DMS 273 (cell line): Measurements from ENCODE around the gene ERI3.
A peak's percentile ranks its signal among the peaks of the same experiment; 100 is the strongest.

ENCODE experiments used
- DNase-seq: peaks from one replicate; lab custom pipeline; 2025; ENCODE audit not compliant: unreplicated experiment; lab: John Stamatoyannopoulos, UW

Gene ERI3

GRCh38 chr1:44239961-44240371 is 115.1 kb downstream of the ERI3 start:
- DNase-seq: no peak

GRCh38 chr1:44239331-44239960 is 115.6 kb downstream of the ERI3 start:
- DNase-seq: peak; percentile 30

- no peak for DNase-seq
Observed at GRCh38 chr1:44238660-44239059, 116.4 kb downstream of the ERI3 start.

GRCh38 chr1:44237721-44238457 is 117.2 kb downstream of the ERI3 start:
- no peak for DNase-seq

GRCh38 chr1:44236490-44237272 is 118.4 kb downstream of the ERI3 start:
- DNase-seq: no peak

GRCh38 chr1:44235808-44236207 is 119.2 kb downstream of the ERI3 start:
- DNase-seq: no peak

- no peak for DNase-seq
Observed at GRCh38 chr1:44233593-44233992, 121.5 kb downstream of the ERI3 start.

- no peak for DNase-seq
Observed at GRCh38 chr1:44230796-44231195, 124.3 kb downstream of the ERI3 start.

GRCh38 chr1:44229435-44230167 is 125.5 kb downstream of the ERI3 start:
- DNase-seq: no peak

- no peak for DNase-seq
Observed at GRCh38 chr1:44228218-44228617, 126.8 kb downstream of the ERI3 start.

GRCh38 chr1:44227211-44227610 is 127.8 kb downstream of the ERI3 start:
- DNase-seq: no peak

- DNase-seq: peak; percentile 31
Observed at GRCh38 chr1:44225761-44226160, 129.3 kb downstream of the ERI3 start.

GRCh38 chr1:44223187-44223610 is 131.9 kb downstream of the ERI3 start:
- DNase-seq: no peak

GRCh38 chr1:44222397-44223186 is 132.5 kb downstream of the ERI3 start:
- DNase-seq: no peak

GRCh38 chr1:44221769-44222168 is 133.3 kb downstream of the ERI3 start:
- DNase-seq: no peak

- DNase-seq: no peak
Observed at GRCh38 chr1:44220755-44221154, 134.3 kb downstream of the ERI3 start.

- DNase-seq: no peak
Observed at GRCh38 chr1:44220001-44220751, 134.9 kb downstream of the ERI3 start.

- no peak for DNase-seq
Observed at GRCh38 chr1:44219301-44219626, 135.8 kb downstream of the ERI3 start.

GRCh38 chr1:44218503-44219300 is 136.4 kb downstream of the ERI3 start:
- DNase-seq: no peak
